B cell (primary cell): ENCODE results near the gene GNB1. TPM values are rescaled to one million over a fixed set of nuclear protein-coding genes. Genes with fewer than 3 reads are reported as not detected.

ENCODE experiments used
- ATAC-seq: fragments of 200-7000 bp; cut with Tn5 transposase; one replicate; pipeline ENCODE4 v1.10.0; 2021; ENCODE audit warnings: low read depth, mild to moderate bottlenecking, moderate number of reproducible peaks, moderate library complexity
- CTCF ChIA-PET: fragments of 350-600 bp; sonication (Branson Sonifier 250); formaldehyde crosslinking; loops from one replicate; lab custom pipeline; 2021; ENCODE audit warnings: antibody characterized with exemption, inconsistent platforms; lab: Charles Lee
- POLR2A ChIA-PET: fragments of 350-600 bp; sonication (Branson Sonifier 250); formaldehyde crosslinking; loops from one replicate; lab custom pipeline; 2021; ENCODE audit warnings: antibody characterized with exemption; lab: Charles Lee
- DNase-seq: peaks from one replicate; pipeline ENCODE4 v3.0.0; 2013
- H2AFZ ChIP-seq: 2 replicates; pipeline ENCODE4 v1.6.1; 2012; ENCODE audit warnings: mild to moderate bottlenecking, low read depth, low read length; ENCODE audit not compliant: insufficient read depth, poor library complexity, severe bottlenecking
- H3K27ac ChIP-seq, 2 donors: 1 replicate in 1 of 2; 2 replicates in 1 of 2; pipeline ENCODE4 v1.5.1; 2012 to 2013; ENCODE audit warnings: low read length in 2 of 2, mild to moderate bottlenecking in 2 of 2, moderate library complexity in 1 of 2
- H3K27me3 ChIP-seq, 4 experiments: fragments of 200-600 bp in 1 of 4; sonication (generic) in 1 of 4; replicated peaks in 1 of 4; 1 replicate in 2 of 4; 2 replicates in 2 of 4; pipeline versions ENCODE4 v1.6.1 to v1.7.0; 2013 to 2016; ENCODE audit warnings: low read length in 3 of 4, mild to moderate bottlenecking in 2 of 4, mixed read lengths in 1 of 4, moderate library complexity in 1 of 4; ENCODE audit not compliant: insufficient read depth in 4 of 4, control insufficient read depth in 3 of 4; ENCODE audit errors: control extremely low read depth in 1 of 4
- H3K36me3 ChIP-seq, 2 experiments: replicated peaks in 1 of 2; 1 replicate in 1 of 2; 2 replicates in 1 of 2; pipeline versions ENCODE4 v1.6.1 to v1.7.1; 2013; ENCODE audit warnings: low read length in 1 of 2; ENCODE audit not compliant: insufficient read depth in 2 of 2, control insufficient read depth in 1 of 2; ENCODE audit errors: control extremely low read depth in 1 of 2, extremely low read depth in 1 of 2
- H3K4me1 ChIP-seq, 2 donors: fragments of 200-600 bp in 1 of 2; sonication (generic) in 1 of 2; 1 replicate in 1 of 2; 2 replicates in 1 of 2; pipeline versions ENCODE4 v1.5.1 to v1.6.1; 2013 to 2017; ENCODE audit warnings: low read length in 2 of 2; ENCODE audit not compliant: control insufficient read depth in 2 of 2, insufficient read depth in 2 of 2
- H3K4me2 ChIP-seq: replicated peaks from 2 replicates; pipeline ENCODE3; 2012; ENCODE audit warnings: mild to moderate bottlenecking, low read depth, low read length; ENCODE audit not compliant: poor library complexity, severe bottlenecking
- H3K4me3 ChIP-seq, 5 experiments: fragments of 200-600 bp in 1 of 5; sonication (generic) in 1 of 5; 1 replicate in 3 of 5; 2 replicates in 2 of 5; pipeline versions ENCODE4 v1.5.1 to v1.7.0; 2011 to 2016; ENCODE audit warnings: low read length in 4 of 5, mild to moderate bottlenecking in 4 of 5, low read depth in 2 of 5, control low read depth in 1 of 5, moderate library complexity in 1 of 5; ENCODE audit not compliant: insufficient read depth in 1 of 5; ENCODE audit errors: control extremely low read depth in 1 of 5, extremely low read depth in 1 of 5
- H3K79me2 ChIP-seq: fragments of 200-600 bp; sonication (generic); one replicate; pipeline ENCODE4 v1.6.0; 2016; ENCODE audit warnings: low read length; ENCODE audit not compliant: control insufficient read depth, insufficient read depth
- H3K9ac ChIP-seq: fragments of 200-600 bp; sonication (generic); 2 replicates; pipeline ENCODE4 v1.6.1; 2017; ENCODE audit warnings: mild to moderate bottlenecking, low read length, moderate library complexity
- H3K9me3 ChIP-seq, 3 donors: one replicate each; pipeline versions ENCODE4 v1.6.1 to v1.7.1; 2013; ENCODE audit warnings: low read length in 2 of 3; ENCODE audit not compliant: control insufficient read depth in 2 of 3, insufficient read depth in 1 of 3; ENCODE audit errors: control extremely low read depth in 1 of 3
- H4K20me1 ChIP-seq: 2 replicates; pipeline ENCODE4 v1.6.0; 2012; ENCODE audit warnings: mild to moderate bottlenecking, low read length; ENCODE audit not compliant: insufficient read depth, control insufficient read depth, poor library complexity, severe bottlenecking
- H3K27ac Mint-ChIP-seq: one replicate; pipeline ENCODE4 v1.8.0; 2021; ENCODE audit warnings: mixed read lengths
- H3K27me3 Mint-ChIP-seq: one replicate; pipeline ENCODE4 v1.8.0; 2021; ENCODE audit warnings: mixed read lengths
- H3K4me1 Mint-ChIP-seq: one replicate; pipeline ENCODE4 v1.8.0; 2021; ENCODE audit warnings: mixed read lengths
- H3K4me3 Mint-ChIP-seq: one replicate; pipeline ENCODE4 v1.8.0; 2021; ENCODE audit warnings: mixed read lengths
- H3K9me3 Mint-ChIP-seq: one replicate; pipeline ENCODE4 v1.8.0; 2022; ENCODE audit warnings: mixed read lengths; ENCODE audit not compliant: insufficient read depth
- EZH2 ChIP-seq: IDR thresholded peaks from 2 replicates; pipeline ENCODE4 v1.6.1; 2012; ENCODE audit warnings: borderline replicate concordance, low read depth, mild to moderate bottlenecking, moderate library complexity, low read length; ENCODE audit not compliant: insufficient read depth, poor library complexity, severe bottlenecking
- WGBS: methylation state at CpG from one replicate; pipeline ENCODE4 v1.1.5; 2013; ENCODE audit warnings: missing lambda C conversion rate; ENCODE audit not compliant: insufficient coverage; 5-methylcytosine and 5-hydroxymethylcytosine counted together
- intact Hi-C: fragments of 100-400 bp; cut with micrococcal nuclease; formaldehyde crosslinking; loops from one replicate; pipeline ENCODE4 v1.10.0; 2022
- polyA plus RNA-seq: library from polyadenylated mRNA; depleted of rRNA; stranded (reverse); fragments of >200 nt; gene quantifications from 2 replicates; pipeline ENCODE4 v1.2.3, GENCODE V29; 2012
- total RNA-seq, 2 donors: library from RNA; stranded (reverse); fragments of 120-200 nt in 1 of 2; gene quantifications; 1 replicate in 1 of 2; 2 replicates in 1 of 2; pipeline versions ENCODE4 v1.2.3 to v1.2.4, GENCODE V29; 2013 to 2022
- TF ChIP-seq, protein P1 (sequence below): fragments of 200-600 bp; IDR thresholded peaks from one replicate; pipeline ENCODE4 v1.8.0; 2022; ENCODE audit warnings: antibody characterized with exemption, mild to moderate bottlenecking

GNB1 gene
- total and polyA plus RNA-seq, 2 donors (not counting 1 experiment from before 2014, with no cell fraction given), result 249 to 269 TPM

DNA sequence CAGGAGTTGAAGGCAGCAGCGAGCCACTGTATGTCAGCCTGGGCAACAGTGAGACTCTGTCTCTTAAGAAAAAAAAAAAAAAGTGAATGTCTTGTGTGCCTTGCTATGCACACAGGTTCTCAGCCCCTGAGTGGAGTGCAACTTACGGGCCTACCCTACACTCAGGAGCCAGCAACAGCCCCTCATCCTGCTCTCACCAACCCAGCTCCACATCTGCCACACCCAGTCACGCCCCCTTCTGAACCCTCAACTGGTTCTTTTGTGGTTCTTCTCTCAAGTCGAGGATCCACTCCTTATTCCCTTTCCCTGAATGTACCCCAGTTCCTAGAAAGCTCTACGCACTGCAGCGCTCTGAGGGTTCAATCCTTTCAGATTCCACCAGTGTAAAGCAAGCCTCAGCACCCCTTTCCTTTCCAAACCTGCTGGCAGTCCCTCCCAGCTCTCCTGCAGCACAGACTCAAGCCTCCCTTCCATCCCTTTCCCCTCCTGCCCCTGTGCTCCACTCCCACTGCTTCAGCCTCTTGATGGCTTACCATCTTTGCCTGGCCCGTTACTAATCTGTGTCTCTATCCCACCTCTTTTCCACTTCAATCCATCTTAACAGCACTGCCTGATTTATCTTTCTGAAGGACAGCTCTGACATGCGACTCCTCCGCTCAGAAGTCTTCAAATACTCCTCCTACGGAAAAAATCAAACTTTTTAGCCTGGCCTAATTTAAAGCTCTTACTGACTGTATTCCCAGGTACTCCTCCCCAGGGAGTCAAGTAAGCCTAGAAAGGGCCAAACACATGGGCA is 38.1 kb downstream of the GNB1 start:
- H3K27me3 Mint-ChIP-seq, result no peaks in the 10 kb centered on the region
- Histone ChIP-seq H3K36me3 (peaks cover 0 to 22% of the 10 kb centered on the region in 2 experiments), H3K4me1 (peaks cover 45 to 56% of the 10 kb centered on the region in 2 donors), H3K4me2 (no peak overlapping the region), H3K9ac (no peak overlapping the region), H3K4me3 (no peak overlapping the region), H2AFZ (no peak overlapping the region), H3K79me2 (peaks cover 100% of the 10 kb centered on the region), H3K27me3 (no peaks in the 10 kb centered on the region), H3K9me3 (no peaks in the 10 kb centered on the region), H4K20me1 (peaks cover 88% of the 10 kb centered on the region), H3K27ac (peak overlapping the region in 1 of 2 donors; percentile 64)
- ChIA-PET POLR2A (no interaction called here), CTCF (interaction anchor here (0.8 to 1.2 kb wide), 4 partner anchors 19 to 73 kb away, joined by 3 to 4 read pairs (median 3); no protein-coding TSS in a partner anchor)
- no peaks in the 10 kb centered on the region for H3K9me3 Mint-ChIP-seq
- no peak overlapping the region for H3K4me3 Mint-ChIP-seq
- peaks cover 65% of the 10 kb centered on the region for H3K4me1 Mint-ChIP-seq
- 88% methylated on average over 9 of the region's 10 CpGs for WGBS
- no peak for DNase-seq
- no peak for ATAC-seq
- H3K27ac Mint-ChIP-seq, result no peak overlapping the region
- intact Hi-C loops, result no loop called here
- TF ChIP-seq, protein P1, sequence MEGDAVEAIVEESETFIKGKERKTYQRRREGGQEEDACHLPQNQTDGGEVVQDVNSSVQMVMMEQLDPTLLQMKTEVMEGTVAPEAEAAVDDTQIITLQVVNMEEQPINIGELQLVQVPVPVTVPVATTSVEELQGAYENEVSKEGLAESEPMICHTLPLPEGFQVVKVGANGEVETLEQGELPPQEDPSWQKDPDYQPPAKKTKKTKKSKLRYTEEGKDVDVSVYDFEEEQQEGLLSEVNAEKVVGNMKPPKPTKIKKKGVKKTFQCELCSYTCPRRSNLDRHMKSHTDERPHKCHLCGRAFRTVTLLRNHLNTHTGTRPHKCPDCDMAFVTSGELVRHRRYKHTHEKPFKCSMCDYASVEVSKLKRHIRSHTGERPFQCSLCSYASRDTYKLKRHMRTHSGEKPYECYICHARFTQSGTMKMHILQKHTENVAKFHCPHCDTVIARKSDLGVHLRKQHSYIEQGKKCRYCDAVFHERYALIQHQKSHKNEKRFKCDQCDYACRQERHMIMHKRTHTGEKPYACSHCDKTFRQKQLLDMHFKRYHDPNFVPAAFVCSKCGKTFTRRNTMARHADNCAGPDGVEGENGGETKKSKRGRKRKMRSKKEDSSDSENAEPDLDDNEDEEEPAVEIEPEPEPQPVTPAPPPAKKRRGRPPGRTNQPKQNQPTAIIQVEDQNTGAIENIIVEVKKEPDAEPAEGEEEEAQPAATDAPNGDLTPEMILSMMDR, result no peak
- TF ChIP-seq EZH2, result no peak

- peaks cover 80% of the 10 kb centered on the region for H4K20me1 ChIP-seq
- no peak overlapping the region for H2AFZ ChIP-seq
- Mint-ChIP-seq H3K9me3 (no peaks in the 10 kb centered on the region), H3K27me3 (no peaks in the 10 kb centered on the region), H3K4me1 (peaks cover 66% of the 10 kb centered on the region), H3K27ac (peak overlapping the region; percentile 84), H3K4me3 (peak overlapping the region; percentile 55)
- ATAC-seq (no peak), DNase-seq (peak; percentile 53)
- WGBS, result 0% methylated on average over 4 of the region's 10 CpGs
- peaks cover 3 to 28% of the 10 kb centered on the region in 2 experiments for H3K36me3 ChIP-seq
- no peaks in the 10 kb centered on the region for H3K9me3 ChIP-seq
- no peaks in the 10 kb centered on the region for H3K27me3 ChIP-seq
- CTCF ChIA-PET, result interaction anchor here (1.0 to 1.3 kb wide), 2 partner anchors 71 to 72 kb away, joined by 3 to 4 read pairs; no protein-coding TSS in a partner anchor
- H3K4me3 ChIP-seq, result no peak overlapping the region
- H3K27ac ChIP-seq, result peak overlapping the region; percentile 11 to 68
- H3K4me2 ChIP-seq, result peak overlapping the region; percentile 20
- TF ChIP-seq EZH2, result no peak
- TF ChIP-seq, protein P1, result no peak
- peaks cover 100% of the 10 kb centered on the region for H3K79me2 ChIP-seq
- peaks cover 36 to 55% of the 10 kb centered on the region in 2 donors for H3K4me1 ChIP-seq
- no peak overlapping the region for H3K9ac ChIP-seq
- POLR2A ChIA-PET, result no interaction called here
- intact Hi-C loops, result loop anchor here (2.0 kb wide), 1 partner anchor 13 kb away; no protein-coding TSS in a partner anchor
These were observed 43.0 kb downstream of the GNB1 start for GRCh38 chr1:1847890-1848289.
